ENCODE data around the gene TCAIM. TPM values are rescaled to one million over a fixed set of nuclear protein-coding genes. Genes with fewer than 3 reads are reported as not detected.

Gene TCAIM
- polyA plus RNA-seq, 1 experiment = 29.6 TPM

DNA sequence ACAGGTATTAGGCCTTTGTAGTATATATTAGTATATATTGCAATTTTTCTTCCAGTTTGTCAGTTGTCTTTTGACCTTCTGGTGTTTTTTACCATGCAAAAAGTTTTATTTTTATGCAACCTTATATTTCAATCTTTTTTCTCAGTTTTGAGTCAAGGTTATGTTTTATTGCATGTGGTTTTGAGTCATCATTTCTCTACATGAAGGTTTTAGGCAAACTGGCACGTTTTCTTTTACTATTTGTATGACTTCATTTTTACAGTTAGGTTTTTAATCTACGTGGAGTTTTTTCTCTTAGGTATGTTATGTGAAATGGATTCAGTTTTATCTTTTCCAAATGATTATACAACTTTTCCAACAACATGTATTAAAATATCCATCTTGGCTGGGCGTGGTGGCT lies 36.8 kb upstream of the TCAIM start:
- no peak for DNase-seq (ENCODE audit: low read depth, low spot score)
- H3K27ac ChIP-seq (ENCODE audit: low read depth, low read length) = no peak overlapping the region
- TF ChIP-seq, protein P1, sequence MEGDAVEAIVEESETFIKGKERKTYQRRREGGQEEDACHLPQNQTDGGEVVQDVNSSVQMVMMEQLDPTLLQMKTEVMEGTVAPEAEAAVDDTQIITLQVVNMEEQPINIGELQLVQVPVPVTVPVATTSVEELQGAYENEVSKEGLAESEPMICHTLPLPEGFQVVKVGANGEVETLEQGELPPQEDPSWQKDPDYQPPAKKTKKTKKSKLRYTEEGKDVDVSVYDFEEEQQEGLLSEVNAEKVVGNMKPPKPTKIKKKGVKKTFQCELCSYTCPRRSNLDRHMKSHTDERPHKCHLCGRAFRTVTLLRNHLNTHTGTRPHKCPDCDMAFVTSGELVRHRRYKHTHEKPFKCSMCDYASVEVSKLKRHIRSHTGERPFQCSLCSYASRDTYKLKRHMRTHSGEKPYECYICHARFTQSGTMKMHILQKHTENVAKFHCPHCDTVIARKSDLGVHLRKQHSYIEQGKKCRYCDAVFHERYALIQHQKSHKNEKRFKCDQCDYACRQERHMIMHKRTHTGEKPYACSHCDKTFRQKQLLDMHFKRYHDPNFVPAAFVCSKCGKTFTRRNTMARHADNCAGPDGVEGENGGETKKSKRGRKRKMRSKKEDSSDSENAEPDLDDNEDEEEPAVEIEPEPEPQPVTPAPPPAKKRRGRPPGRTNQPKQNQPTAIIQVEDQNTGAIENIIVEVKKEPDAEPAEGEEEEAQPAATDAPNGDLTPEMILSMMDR (IDR thresholded peaks at IDR 0.05; ENCODE audit: low read depth, low read length) = no peak
- no peaks in the 10 kb centered on the region for H3K27me3 ChIP-seq (ENCODE audit: control insufficient read depth, insufficient read depth, low read length)
- ChIA-PET CTCF (interaction anchor here (1.3 kb wide), 1 partner anchor 21 kb away, joined by 5 read pairs; no protein-coding TSS in a partner anchor), POLR2A (no interaction called here)
- H3K4me3 ChIP-seq (ENCODE audit: low read depth, low read length) = no peak overlapping the region
- H3K9me3 ChIP-seq (ENCODE audit: control insufficient read depth, insufficient read depth, low read length) = no peaks in the 10 kb centered on the region

DNA sequence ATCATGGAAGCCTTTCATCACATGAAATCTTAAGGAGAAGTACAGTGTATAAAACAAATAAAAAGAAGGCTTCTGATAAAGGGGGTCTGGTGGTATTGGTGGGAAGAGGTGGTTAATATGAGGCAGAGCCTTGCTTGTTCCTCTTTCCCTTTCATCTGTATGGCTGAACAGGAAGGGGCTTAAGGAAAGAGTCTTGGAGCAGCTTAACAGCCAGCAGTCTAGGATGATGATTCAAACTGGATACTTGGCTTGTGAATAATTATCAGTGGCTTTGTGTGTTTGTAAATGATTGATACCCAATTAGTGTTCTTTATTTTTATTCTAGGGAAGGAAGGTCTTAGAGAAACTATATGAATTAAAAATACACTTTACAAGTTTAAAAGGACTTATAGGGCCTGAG lies 29.1 kb upstream of the TCAIM start:
- no peak overlapping the region for H3K27ac ChIP-seq (ENCODE audit: low read depth, low read length)
- CTCF ChIA-PET = no interaction called here
- no peaks in the 10 kb centered on the region for H3K27me3 ChIP-seq (ENCODE audit: control insufficient read depth, insufficient read depth, low read length)
- no peak for DNase-seq (ENCODE audit: low read depth, low spot score)
- POLR2A ChIA-PET = interaction anchor here (0.6 kb wide), 1 partner anchor 1720 kb away, joined by 3 read pairs; no protein-coding TSS in a partner anchor
- no peaks in the 10 kb centered on the region for H3K9me3 ChIP-seq (ENCODE audit: control insufficient read depth, insufficient read depth, low read length)
- no peak overlapping the region for H3K4me3 ChIP-seq (ENCODE audit: low read depth, low read length)
- TF ChIP-seq, protein P1 (IDR thresholded peaks at IDR 0.05; ENCODE audit: low read depth, low read length) = no peak

DNA sequence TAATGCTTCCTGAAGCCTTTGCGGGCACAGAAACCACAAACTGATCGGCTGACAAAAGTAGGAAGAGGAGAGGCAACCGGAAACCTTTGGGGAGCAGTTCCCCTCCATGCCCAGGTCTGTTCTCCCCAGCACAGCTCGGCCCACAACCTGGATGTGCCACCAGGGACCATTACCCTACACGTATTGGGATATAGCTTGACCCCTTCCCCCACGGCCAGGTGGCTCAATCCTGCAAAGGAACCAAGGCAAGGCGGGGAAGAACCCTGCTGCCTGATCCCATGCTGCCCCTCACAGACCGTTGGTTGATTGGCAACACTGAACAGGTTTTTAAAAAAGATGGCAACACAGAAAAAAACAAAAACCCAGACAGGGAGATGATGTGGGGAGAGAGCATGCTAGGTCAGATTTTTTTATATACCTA lies 19.7 kb upstream of the TCAIM start:
- TF ChIP-seq, protein P1 (IDR thresholded peaks at IDR 0.05; ENCODE audit: low read depth, low read length) = no peak
- Histone ChIP-seq H3K9me3 (ENCODE audit: control insufficient read depth, insufficient read depth, low read length) (no peaks in the 10 kb centered on the region), H3K27me3 (ENCODE audit: control insufficient read depth, insufficient read depth, low read length) (no peaks in the 10 kb centered on the region), H3K4me3 (ENCODE audit: low read depth, low read length) (no peak overlapping the region), H3K27ac (ENCODE audit: low read depth, low read length) (no peak overlapping the region)
- CTCF ChIA-PET = no interaction called here
- POLR2A ChIA-PET = no interaction called here
- DNase-seq (ENCODE audit: low read depth, low spot score) = no peak

DNA sequence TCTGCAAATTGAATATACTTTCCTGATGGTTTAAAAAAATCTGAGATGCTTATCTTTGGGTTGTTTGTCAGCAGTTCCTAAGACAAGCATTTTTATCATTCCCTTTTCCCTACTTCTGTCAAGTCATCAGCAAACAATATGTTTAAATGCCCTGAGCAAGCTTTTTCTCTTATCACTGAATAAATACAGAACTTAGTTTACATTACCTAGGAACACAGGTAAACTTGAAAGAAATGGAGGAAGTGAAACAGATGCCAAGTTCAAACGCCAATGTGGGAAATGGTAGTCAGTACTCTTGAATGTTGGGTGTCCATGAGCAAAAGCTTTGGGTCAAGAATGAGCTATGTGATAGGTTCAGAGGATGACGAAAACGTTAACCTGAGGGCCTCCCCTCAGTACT lies 17.2 kb upstream of the TCAIM start:
- CTCF ChIA-PET = interaction anchor here (1.3 to 4.0 kb wide), 3 partner anchors 8 to 212 kb away, joined by 4 to 30 read pairs (median 11); partner anchors contain the start of gene TCAIM
- H3K27ac ChIP-seq (ENCODE audit: low read depth, low read length) = no peak overlapping the region
- DNase-seq (ENCODE audit: low read depth, low spot score) = no peak
- H3K4me3 ChIP-seq (ENCODE audit: low read depth, low read length) = no peak overlapping the region
- POLR2A ChIA-PET = no interaction called here
- H3K9me3 ChIP-seq (ENCODE audit: control insufficient read depth, insufficient read depth, low read length) = no peaks in the 10 kb centered on the region
- no peaks in the 10 kb centered on the region for H3K27me3 ChIP-seq (ENCODE audit: control insufficient read depth, insufficient read depth, low read length)
- TF ChIP-seq, protein P1 (IDR thresholded peaks at IDR 0.05; ENCODE audit: low read depth, low read length) = no peak

DNA sequence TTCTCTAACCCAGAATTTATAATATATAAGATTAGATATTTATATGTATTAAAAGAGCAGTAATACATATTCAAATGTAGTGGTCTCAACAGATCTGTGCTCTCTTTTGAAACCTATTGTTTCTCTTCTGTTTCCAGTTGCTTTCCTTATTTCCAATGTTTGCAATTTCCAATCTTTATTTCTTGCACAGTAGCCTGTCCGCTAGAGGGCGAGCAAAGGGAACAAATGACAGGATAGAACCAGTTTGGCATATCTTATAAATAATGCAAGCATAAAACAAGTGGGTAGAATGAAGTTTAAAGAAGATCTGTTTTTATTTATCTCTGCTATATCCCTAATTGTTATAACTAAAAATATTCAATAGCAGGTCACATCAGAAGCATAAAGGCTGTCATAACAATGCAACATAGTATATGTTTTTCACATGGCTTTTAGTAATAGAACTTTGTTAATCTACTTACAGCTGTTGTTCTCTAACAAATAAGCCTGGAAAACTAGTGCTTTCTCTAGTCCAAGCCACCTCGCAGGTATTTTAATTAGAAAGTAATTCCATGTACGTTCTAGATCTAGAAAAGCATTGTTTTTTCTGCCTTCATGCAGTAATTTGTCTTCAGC lies 15.1 kb upstream of the TCAIM start:
- Histone ChIP-seq H3K4me3 (ENCODE audit: low read depth, low read length) (no peak overlapping the region), H3K27me3 (ENCODE audit: control insufficient read depth, insufficient read depth, low read length) (no peaks in the 10 kb centered on the region), H3K9me3 (ENCODE audit: control insufficient read depth, insufficient read depth, low read length) (no peaks in the 10 kb centered on the region), H3K27ac (ENCODE audit: low read depth, low read length) (no peak overlapping the region)
- POLR2A ChIA-PET = no interaction called here
- TF ChIP-seq, protein P1 (IDR thresholded peaks at IDR 0.05; ENCODE audit: low read depth, low read length) = peak; percentile 91
- peak; percentile 26 for DNase-seq (ENCODE audit: low read depth, low spot score)
- CTCF ChIA-PET = interaction anchor here (0.7 to 4.0 kb wide), 11 partner anchors 8 to 210 kb away, joined by 3 to 30 read pairs (median 4); partner anchors contain the start of gene TCAIM
